Activated CD8-positive, alpha-beta memory T cell treated with anti-CD3 and anti-CD28 coated beads, Interleukin-2, amount 50 U/mL, for 24 hours (primary cell): ENCODE results near the gene PIKFYVE.
"Not testable (repeated sequence)": the region's sequence is repeated elsewhere in the genome, so short reads cannot be mapped to it uniquely, and the experiment has no call there.

Source experiments
- DNase-seq: peaks from one replicate; pipeline ENCODE4 v3.0.0-alpha.2; 2020; ENCODE audit errors: extremely low read depth

The PIKFYVE gene

DNA sequence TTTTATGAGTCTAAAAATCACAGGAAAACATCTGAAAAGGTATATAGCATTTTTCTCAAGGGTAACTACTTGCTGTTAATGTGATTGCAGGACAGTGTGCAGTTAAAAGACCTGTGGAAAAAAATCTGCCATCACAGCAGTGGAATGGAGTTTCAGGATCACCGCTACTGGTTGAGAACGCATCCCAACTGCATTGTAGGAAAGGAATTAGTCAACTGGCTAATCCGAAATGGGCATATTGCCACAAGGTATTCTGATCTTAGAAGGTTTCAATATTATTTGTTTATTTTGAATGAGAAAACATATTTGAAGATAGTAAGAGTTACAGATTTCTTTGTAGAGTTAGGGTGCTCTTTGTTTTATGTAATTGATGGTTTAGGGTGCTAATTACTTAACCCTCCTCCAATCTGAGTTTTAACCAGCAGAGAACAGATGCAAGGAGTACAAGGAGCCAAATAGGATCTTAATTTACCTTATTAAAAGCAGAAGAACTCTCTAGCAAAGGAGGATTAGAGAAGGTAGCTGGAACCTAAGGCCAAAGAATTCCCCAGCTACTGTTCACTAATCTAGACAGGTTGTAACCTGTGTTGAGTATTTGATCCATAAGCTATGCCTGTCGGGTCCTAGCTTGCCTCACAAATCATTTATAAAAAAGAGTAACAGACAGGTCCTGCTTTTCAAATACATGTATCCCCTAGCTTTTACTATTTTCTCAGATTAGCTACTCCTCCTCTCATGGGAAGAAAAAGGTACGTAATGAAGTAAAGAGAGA is 35.0 kb downstream of the PIKFYVE start:
- DNase-seq = no peak

DNA sequence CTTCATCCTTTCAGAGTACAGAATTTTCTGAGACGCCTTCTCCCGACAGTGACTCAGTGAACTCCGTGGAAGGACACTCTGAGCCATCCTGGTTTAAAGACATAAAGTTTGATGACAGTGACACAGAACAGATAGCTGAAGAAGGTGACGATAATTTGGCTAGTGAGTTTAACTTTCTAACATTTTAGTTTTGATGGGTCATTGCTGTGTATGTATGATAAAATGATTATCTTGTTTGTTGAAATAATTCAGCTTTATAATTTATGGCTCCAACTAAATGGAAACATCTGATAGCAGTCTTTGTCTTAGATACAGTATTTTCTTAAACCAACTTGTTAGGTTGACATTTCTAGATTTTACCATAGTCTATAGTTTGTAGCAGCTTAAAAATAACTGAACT is 38.1 kb downstream of the PIKFYVE start:
- DNase-seq = no peak

DNA sequence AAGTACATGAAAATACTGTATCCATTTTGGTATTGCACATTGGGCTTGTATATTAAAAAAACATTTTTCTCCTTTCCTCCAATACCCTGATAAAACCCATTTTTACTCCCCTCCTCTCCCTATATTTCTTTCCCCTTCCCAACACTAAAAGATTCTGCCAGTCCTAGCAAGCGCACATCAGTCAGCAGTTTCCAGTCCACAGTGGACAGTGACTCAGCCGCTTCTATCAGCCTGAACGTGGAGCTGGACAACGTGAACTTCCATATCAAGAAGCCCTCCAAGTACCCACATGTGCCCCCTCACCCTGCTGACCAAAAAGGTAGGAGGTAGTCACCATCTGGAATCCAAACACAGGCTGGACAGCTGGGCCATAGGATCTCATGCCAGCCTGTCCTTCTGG is 38.6 kb downstream of the PIKFYVE start:
- no peak for DNase-seq

DNA sequence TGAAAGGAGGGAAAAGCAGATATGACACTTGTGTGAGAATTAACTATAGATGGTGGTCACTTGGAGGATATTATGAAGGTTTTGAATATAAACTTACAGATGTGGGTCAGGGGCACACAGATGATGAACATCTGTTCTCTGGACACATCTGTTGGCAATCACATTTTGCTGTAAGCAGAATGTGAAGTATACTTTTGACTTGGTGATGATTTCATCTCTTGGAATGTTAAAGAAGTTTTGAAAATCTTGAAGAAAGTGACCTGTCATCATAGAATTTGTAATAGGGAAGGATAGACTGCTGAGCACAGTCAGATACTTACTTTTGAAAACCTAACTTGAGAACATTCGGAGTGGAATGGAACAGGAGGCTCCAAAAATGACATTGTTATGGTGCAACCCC is 40.2 kb downstream of the PIKFYVE start:
- DNase-seq = no peak

DNA sequence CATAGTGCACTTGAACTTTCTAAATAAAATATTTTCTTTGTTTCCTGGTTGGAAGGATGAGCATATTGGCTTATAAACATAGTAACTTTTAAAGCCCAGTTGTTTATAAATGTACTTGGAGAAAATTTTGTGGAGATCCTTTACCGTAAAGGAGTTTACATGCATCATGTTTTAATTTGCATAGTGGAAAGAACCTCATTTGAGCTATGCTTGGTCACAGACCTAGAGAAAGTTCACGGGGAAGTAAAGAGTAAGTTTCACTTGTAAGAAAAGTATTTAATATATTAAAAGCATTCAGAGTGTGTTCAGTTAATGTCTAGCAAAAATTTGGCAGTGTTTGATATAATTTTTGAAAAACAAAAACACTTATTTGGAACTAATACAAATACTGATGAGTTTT is 45.3 kb downstream of the PIKFYVE start:
- DNase-seq = no peak

DNA sequence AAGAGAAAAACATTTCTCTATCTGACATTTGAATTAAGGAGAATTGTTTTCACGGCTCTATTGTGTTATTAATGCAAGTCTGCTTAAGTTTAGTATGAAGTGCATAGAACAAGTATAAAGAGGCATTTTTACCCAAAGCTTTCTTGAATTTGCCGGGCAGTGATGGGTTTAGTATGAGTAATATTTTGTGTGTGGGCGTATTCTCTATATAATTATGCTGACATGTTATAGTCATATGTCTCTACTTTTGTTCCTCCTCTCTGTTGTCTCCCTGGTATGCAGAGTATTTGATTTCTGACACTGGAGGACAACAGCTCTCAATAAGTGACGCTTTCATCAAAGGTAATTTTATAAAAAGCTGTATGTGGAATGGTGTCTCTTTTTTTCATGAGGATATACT is 45.9 kb downstream of the PIKFYVE start:
- DNase-seq = no peak

DNA sequence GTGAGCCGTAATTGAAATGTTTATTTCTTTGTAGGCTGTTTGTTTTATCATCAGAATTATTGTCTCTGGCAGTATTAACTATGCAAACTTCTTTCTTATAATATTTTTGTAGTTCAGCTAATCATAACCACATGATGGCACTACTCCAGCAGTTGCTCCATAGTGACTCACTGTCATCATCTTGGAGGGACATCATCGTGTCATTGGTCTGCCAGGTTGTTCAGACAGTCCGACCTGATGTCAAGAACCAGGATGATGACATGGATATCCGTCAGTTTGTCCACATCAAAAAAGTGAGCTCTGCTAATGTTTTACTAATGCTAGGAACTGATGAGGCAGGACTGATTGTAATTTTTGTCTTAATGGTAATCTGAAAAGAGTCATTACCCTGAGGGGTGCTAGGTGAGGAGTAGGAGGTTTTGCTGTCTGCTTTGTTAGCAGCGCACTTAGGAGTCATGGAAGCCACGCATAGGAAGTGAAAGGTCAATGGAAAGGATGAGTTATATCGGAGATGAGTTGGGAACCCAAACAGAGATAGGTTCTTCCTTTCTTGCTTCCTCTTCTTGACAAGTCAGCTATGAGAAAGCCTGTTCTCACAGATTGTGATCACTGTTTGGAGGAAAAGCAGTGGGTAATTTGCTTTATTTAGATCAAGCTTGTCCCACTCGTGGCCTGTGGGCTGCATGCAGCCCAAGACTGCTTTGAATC is 49.2 kb downstream of the PIKFYVE start:
- no peak for DNase-seq

DNA sequence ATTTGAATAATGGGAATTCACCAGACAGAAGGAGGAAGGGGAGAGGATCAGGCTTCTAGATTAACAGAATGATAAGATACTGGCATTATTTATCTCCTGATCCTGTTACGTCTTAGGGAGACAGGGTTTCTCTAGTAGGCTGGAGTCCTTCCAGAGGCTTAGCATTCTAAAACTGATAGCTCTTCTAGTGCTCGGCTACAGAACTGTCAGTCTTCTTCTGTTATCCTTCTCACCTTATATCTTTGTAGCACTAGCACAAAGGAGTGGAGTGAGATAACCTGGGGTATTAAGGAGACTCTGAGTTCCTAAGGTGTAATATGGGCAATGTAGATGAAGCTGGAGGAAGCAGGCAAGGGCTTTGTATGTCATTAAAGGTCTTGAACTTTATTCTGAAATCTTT is 52.1 kb downstream of the PIKFYVE start:
- DNase-seq = no peak

DNA sequence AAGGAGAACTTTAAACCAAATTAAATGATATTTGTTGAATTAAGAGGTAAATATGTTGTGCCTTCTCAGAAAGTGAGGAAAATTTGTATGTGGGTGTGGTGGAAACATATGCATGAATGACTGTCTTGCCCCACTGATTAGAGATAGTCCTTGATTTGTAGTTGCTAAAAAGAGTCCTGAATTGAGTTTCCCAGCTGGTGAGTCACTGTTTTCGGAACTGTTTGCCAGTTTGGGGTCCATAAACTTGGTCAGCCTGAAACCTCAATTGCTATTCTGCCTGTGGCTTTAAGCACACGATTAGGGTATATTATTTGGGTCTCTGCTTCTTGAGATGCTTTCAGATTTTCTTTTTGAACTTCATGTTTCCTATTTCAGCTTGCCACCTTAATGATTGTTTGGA is 53.3 kb downstream of the PIKFYVE start:
- DNase-seq = no peak

DNA sequence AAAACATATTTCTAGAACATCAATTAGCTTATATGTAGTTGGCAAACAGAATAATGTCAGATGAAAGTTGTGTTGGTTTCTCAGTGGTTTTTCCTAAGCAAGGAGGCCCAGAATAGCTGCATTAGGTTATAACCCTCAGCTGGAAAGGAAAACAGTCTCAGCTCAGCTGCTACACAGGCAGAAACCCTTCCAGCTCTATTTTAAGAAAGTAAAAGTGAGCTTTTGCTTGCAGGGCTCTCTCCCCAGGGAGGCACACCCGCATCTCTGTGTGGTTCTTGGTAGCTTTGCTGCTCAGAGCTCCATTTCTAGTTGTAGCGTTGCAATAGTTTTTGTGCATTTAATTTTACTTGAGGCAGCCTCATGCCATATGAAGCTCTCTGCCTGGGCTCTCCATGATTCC is 54.6 kb downstream of the PIKFYVE start:
- DNase-seq = no peak

DNA sequence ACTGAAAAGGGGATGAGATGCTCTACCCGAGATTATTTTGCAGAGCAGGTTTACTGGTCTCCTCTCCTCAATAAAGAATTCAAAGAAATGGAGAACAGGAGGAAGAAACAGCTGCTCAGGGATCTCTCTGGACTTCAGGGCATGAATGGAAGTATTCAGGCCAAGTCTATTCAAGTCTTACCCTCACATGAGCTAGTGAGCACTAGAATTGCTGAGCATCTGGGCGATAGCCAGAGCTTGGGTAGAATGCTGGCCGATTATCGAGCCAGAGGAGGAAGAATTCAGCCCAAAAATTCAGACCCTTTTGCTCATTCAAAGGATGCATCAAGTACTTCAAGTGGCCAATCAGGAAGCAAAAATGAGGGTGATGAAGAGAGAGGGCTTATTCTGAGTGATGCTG is 60.0 kb downstream of the PIKFYVE start:
- no peak for DNase-seq

DNA sequence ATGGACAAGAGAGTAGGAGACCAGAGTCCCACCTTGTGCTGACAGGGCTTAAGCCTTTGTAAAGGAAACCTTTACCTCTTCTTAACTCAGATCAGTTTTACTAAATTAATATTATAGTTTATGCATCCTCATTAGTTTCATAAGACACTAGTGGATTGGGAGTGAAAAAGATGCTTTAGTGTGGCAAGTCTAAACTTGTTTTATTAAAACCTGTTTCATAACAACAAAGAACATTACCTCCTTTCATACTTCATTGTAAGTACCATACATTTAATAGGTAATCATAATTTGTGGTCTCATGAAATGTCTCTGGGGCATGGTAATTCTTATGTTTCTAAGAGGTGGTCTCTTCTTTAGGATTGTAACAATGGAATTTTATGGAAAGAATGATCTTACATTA is 63.4 kb downstream of the PIKFYVE start:
- no peak for DNase-seq

DNA sequence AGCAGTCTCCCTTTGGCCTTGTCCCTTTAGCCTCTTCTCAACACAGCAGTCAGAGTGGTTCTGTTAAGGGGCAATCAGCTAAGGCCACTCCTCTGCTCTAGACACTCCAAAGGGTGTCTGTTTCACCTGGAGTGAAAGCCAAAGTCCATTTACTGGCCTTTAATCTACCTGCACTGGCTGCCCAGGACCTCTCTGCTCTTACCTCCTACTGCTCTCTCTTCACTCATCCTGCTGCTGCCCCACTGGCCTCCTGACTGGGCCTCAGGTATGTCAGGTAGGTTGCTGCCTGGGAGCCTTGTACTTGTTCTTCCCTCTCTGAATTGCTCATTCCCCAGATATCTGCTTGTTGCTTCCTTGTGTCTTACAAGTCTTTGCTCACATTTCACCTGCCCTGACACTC is 68.2 kb downstream of the PIKFYVE start:
- DNase-seq = no peak

DNA sequence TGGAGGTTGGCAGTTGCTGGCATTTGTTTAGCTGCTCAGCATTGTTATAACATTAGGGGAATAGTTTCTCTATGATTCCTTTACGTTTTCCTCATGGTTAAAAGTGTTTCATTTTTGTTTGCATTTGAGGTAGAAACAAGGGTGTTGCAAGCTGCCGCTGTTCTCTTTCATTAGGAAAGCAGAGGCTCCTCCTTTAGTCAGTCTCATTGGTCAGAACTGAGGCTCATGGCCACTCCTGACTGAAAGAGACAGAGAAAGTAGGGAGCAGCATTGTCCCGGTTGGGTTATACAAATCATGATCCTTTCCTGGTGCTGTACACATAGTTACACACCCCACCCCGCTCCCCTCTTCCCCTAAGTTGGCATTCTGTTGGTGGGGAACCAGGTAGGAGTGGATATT is 80.7 kb downstream of the PIKFYVE start:
- no peak for DNase-seq

DNA sequence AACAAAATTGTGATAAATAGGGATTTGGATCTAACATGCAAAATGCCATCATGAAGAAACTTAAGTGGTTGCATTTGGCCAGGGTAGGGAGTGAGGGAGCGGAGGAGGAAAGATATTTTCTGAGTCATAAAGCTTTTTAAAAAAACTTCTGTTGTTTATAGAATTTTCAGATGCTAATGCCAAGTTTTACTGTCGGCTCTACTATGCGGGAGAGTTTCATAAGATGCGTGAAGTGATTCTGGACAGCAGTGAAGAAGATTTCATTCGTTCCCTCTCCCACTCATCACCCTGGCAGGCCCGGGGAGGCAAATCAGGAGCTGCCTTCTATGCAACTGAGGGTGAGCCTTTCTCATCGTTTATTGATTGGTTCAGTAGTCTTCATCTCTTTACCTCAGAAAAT is 84.6 kb downstream of the PIKFYVE start:
- DNase-seq = no peak

DNA sequence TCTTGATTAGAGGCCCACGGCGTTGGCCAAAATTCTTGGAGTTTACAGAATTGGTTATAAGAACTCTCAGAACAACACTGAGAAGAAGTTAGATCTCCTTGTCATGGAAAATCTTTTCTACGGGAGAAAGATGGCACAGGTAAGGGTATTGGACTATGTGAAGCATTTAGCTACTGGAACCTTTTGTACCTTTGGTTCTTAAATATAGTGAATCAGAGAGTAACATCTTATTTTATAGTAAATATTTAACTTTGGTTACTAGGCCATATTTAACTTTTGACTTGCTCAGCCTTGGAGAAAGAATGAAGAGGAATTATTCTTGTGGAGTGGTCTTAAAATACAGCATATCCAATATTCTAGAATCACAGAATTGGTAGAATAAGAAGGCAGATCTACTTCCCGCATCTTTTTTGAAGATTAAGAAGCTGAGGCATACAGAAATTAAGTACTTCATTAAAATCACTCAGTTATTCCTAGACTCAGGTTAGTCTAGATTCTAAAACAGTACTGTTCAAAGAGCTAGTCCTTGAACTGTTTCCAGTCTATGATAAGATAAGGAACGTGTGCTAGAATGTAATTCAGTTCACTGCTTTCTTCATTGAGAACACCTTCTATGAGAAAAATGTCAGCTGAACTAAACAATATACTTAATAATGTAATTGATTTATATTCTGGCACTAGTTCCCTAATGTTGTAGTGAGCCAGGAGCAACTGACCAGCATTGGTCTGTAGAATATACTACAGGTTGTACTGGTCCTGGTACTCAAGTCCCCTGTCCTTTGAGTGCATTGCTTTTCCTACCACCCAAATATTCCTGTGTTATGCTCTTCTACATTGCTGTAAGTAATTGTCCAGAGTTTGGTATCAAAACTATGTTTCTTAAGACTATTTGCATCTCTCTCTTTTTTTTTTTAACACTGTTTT is 86.9 kb downstream of the PIKFYVE start:
- no peak for DNase-seq

DNA sequence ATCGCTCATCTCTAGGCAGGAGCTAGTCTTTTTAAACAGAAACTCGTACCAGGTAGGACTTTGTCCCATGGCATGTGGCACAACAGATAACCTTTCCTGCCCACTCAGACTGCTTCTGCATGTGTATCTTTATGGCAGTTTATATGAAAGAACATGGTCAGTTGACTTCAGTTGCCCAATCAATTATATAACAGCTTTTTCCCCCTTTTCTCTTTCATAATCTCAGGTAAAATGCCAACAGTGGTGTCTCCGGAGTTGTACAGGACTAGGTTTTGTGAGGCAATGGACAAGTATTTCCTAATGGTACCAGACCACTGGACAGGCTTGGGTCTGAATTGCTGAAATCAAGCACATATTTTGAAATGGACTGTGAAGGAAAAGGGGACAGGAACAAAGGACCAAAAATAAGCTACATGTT is 88.9 kb downstream of the PIKFYVE start:
- no peak for DNase-seq

DNA sequence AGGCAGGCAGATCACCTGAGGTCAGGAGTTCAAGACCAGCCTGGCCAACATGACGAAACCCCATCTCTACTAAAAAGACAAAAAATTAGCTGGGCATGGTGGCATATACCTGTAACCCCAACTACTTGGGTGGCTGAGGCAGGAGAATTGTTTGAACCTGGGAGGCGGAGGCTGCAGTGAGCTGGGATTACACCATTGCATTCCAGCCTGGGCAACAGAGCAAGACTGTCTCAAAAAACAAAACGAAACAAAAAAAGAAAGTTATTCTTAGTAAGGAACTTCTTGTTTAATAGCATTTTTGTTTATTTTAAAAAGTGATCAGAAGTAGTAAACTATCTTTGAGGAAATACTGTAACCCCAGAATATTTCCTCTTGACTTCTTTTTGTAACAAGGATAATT is 90.4 kb downstream of the PIKFYVE start:
- DNase-seq = not testable (repeated sequence)

DNA sequence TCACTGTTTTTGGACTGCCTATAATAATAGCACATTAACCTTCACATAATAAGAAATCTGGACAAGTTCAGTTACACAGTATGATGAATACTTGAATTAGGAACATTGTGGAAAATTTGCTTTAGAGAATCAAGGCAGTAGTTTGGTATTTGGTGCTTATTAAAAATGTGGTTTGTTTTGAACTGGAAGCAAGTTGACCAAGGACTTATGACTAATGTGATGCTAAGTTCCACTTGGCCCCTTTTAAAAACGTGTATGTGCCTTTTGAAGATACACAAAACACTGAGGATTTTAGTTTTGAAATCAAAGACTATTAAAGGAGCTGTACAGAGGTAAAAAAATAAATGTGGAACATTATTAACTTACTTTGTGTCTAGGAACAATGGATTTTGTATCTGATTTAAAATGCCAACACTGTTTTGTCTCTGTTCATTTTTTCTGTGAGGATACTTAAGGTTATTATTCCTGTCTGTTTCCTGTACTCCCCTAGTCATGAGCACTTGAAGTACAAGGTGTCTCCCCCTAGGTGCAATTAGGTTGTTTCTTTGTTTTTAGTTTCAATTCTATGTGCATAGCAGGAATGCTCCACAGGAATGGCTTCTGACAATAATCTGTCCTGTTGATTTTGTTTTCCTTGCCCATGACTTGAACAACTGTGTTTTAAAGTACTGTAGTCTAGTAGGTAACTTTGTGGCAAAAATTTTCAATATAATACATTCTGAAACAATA is 91.0 kb downstream of the PIKFYVE start:
- no peak for DNase-seq

DNA sequence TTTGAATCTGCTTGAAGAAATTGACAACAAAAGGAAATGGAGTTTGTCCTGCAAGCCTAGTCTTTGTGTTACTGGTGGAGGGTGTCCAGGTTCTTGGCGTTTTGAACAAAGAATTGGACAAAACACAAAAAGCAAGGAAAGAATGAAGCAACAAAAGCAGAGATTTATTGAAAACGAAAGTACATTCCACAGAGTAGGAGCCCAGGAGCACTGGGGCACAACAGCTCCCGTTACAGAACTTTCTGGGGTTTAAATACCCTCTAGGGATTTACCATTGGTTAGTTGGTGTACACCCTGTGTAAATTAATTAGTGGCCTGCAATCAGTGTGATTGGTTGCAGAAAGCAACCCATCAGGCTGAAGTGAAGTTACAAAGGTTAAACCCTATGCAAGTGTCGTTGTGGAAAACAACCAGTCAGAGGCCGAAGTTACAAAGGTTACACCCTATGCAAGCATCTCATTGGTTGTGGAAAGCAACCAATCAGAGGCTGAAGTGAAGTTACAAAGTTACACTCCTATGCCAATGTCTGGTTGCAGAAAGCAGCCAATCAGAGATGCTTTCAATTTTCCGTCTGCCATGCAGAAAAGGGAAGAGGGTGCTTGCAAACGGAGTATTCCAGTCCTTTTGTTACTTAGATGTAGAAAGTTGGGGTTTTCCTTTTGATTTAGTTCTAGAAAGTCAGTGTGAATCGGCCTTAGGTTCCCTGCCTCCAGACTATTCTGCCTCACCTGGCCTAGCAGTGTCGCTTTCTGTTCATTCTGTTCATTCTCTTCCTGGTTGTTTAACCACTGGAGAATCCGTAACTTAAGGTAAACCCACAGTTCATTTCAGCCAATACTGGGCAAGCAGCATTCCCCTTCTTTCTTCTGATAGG is 92.9 kb downstream of the PIKFYVE start:
- no peak for DNase-seq

DNA sequence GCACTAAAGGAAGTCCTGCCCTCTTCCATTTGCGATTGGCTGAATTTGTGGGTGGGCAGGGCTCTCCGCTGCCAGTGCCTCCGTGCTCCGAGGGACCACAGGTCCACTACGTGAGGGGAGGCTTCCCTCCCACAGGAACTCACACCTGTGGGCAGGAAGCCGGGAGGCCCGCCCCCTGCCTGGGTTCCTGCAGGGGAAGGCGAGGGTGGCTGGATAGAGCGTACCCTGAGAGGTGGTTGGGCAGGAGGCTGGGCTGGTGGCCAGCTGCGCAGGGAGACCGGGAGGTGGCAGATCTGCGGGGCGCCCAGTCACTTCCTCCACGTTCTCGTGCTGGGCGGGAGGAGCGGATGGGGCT is 93.6 kb downstream of the PIKFYVE start:
- DNase-seq = no peak
